Measurements from ENCODE around the gene PPHLN1.

PPHLN1 gene

GRCh38 chr12:42484996-42485395 lies 159.0 kb downstream of the PPHLN1 start:
- no peak overlapping the region for H2AK5ac ChIP-seq (ENCODE audit: low read depth, low read length)
- H3K4me2 ChIP-seq (ENCODE audit: insufficient read depth, low read length, poor library complexity, severe bottlenecking), result no peak overlapping the region
- no peak overlapping the region for H2BK12ac ChIP-seq (ENCODE audit: low read length)
- no peak overlapping the region for H2BK120ac ChIP-seq (ENCODE audit: low read depth, low read length)
- no peak overlapping the region for H3K23ac ChIP-seq (ENCODE audit: low read depth, low read length, poor library complexity)
- no peak overlapping the region for H3K9ac ChIP-seq (ENCODE audit: low read depth, low read length, poor library complexity)
- H3K27me3 ChIP-seq (ENCODE audit: control insufficient read depth in 3 of 3, insufficient read depth in 3 of 3, low read depth in 1 of 3, low read length in 3 of 3), result no peaks in the 10 kb centered on the region
- peak overlapping the region; percentile 98 for H2AFZ ChIP-seq (ENCODE audit: low read length)
- WGBS, 2 donors (ENCODE audit: extremely low coverage in 2 of 2, insufficient read length in 2 of 2, insufficient replicate concordance in 1 of 2), result no CpG with 5 or more reads among the region's 3 CpGs
- peaks cover 7% of the 10 kb centered on the region in 2 donors for H3K4me1 ChIP-seq (ENCODE audit: control insufficient read depth in 2 of 2, insufficient read depth in 1 of 2, low read depth in 1 of 2, low read length in 2 of 2)
- no peak overlapping the region for H3K14ac ChIP-seq (ENCODE audit: low read length)
- no peaks in the 10 kb centered on the region for H3K79me1 ChIP-seq (ENCODE audit: low read depth, low read length)
- H3K27ac ChIP-seq (replicated peaks; ENCODE audit: low read length), result no peak overlapping the region
- no peak overlapping the region for H3K18ac ChIP-seq (ENCODE audit: low read length)
- no peak overlapping the region for H4K91ac ChIP-seq (ENCODE audit: low read depth, low read length, poor library complexity)
- no peak overlapping the region for H2BK15ac ChIP-seq (ENCODE audit: low read length)
- H4K8ac ChIP-seq (ENCODE audit: low read depth, low read length), result no peak overlapping the region
- no peak overlapping the region for H2BK5ac ChIP-seq (ENCODE audit: low read length)
- no peak overlapping the region for H3K4ac ChIP-seq (ENCODE audit: low read length)
- H3K36me3 ChIP-seq (replicated peaks in 1 of 2; ENCODE audit: control insufficient read depth in 2 of 2, insufficient read depth in 2 of 2, low read length in 2 of 2), result no peaks in the 10 kb centered on the region
- no peak for DNase-seq (ENCODE audit: low spot score)
- H3K4me3 ChIP-seq (ENCODE audit: low read length in 2 of 2), result peak overlapping the region in 1 of 2 donors; percentile 79
- H3K9me3 ChIP-seq (replicated peaks in 1 of 2; ENCODE audit: control insufficient read depth in 2 of 2, insufficient read depth in 1 of 2, low read depth in 1 of 2, low read length in 2 of 2), result no peaks in the 10 kb centered on the region

GRCh38 chr12:42485823-42486222 lies 159.9 kb downstream of the PPHLN1 start:
- Histone ChIP-seq H3K18ac (ENCODE audit: low read length) (no peak overlapping the region), H3K14ac (ENCODE audit: low read length) (no peak overlapping the region), H3K9ac (ENCODE audit: low read depth, low read length, poor library complexity) (no peak overlapping the region), H3K27me3 (ENCODE audit: control insufficient read depth in 3 of 3, insufficient read depth in 3 of 3, low read depth in 1 of 3, low read length in 3 of 3) (no peaks in the 10 kb centered on the region), H3K36me3 (replicated peaks in 1 of 2; ENCODE audit: control insufficient read depth in 2 of 2, insufficient read depth in 2 of 2, low read length in 2 of 2) (no peaks in the 10 kb centered on the region), H2AK5ac (ENCODE audit: low read depth, low read length) (no peak overlapping the region), H2AFZ (ENCODE audit: low read length) (no peak overlapping the region), H2BK5ac (ENCODE audit: low read length) (no peak overlapping the region), H3K23ac (ENCODE audit: low read depth, low read length, poor library complexity) (no peak overlapping the region), H2BK15ac (ENCODE audit: low read length) (no peak overlapping the region), H3K27ac (replicated peaks; ENCODE audit: low read length) (no peak overlapping the region), H3K4me2 (ENCODE audit: insufficient read depth, low read length, poor library complexity, severe bottlenecking) (no peak overlapping the region), H2BK120ac (ENCODE audit: low read depth, low read length) (no peak overlapping the region), H3K4ac (ENCODE audit: low read length) (no peak overlapping the region), H3K4me3 (ENCODE audit: low read length in 2 of 2) (no peak overlapping the region), H3K4me1 (ENCODE audit: control insufficient read depth in 2 of 2, insufficient read depth in 1 of 2, low read depth in 1 of 2, low read length in 2 of 2) (peaks cover 7% of the 10 kb centered on the region in 2 donors), H4K91ac (ENCODE audit: low read depth, low read length, poor library complexity) (no peak overlapping the region), H2BK12ac (ENCODE audit: low read length) (no peak overlapping the region), H3K79me1 (ENCODE audit: low read depth, low read length) (no peaks in the 10 kb centered on the region), H3K9me3 (replicated peaks in 1 of 2; ENCODE audit: control insufficient read depth in 2 of 2, insufficient read depth in 1 of 2, low read depth in 1 of 2, low read length in 2 of 2) (no peaks in the 10 kb centered on the region), H4K8ac (ENCODE audit: low read depth, low read length) (no peak overlapping the region)
- WGBS, 2 donors (ENCODE audit: extremely low coverage in 2 of 2, insufficient read length in 2 of 2, insufficient replicate concordance in 1 of 2), result no CpG with 5 or more reads among the region's 3 CpGs
- no peak for DNase-seq (ENCODE audit: low spot score)

GRCh38 chr12:42486407-42486806 lies 160.4 kb downstream of the PPHLN1 start:
- Histone ChIP-seq H3K4me2 (ENCODE audit: insufficient read depth, low read length, poor library complexity, severe bottlenecking) (no peak overlapping the region), H2BK12ac (ENCODE audit: low read length) (no peak overlapping the region), H3K27me3 (ENCODE audit: control insufficient read depth in 3 of 3, insufficient read depth in 3 of 3, low read depth in 1 of 3, low read length in 3 of 3) (no peaks in the 10 kb centered on the region), H4K8ac (ENCODE audit: low read depth, low read length) (no peak overlapping the region), H3K4me3 (ENCODE audit: low read length in 2 of 2) (no peak overlapping the region), H3K27ac (replicated peaks; ENCODE audit: low read length) (no peak overlapping the region), H2AK5ac (ENCODE audit: low read depth, low read length) (no peak overlapping the region), H3K4me1 (ENCODE audit: control insufficient read depth in 2 of 2, insufficient read depth in 1 of 2, low read depth in 1 of 2, low read length in 2 of 2) (peaks cover 5 to 7% of the 10 kb centered on the region in 2 donors), H3K18ac (ENCODE audit: low read length) (no peak overlapping the region), H3K23ac (ENCODE audit: low read depth, low read length, poor library complexity) (no peak overlapping the region), H3K79me1 (ENCODE audit: low read depth, low read length) (no peaks in the 10 kb centered on the region), H3K9me3 (replicated peaks in 1 of 2; ENCODE audit: control insufficient read depth in 2 of 2, insufficient read depth in 1 of 2, low read depth in 1 of 2, low read length in 2 of 2) (no peaks in the 10 kb centered on the region), H4K91ac (ENCODE audit: low read depth, low read length, poor library complexity) (no peak overlapping the region), H3K9ac (ENCODE audit: low read depth, low read length, poor library complexity) (no peak overlapping the region), H2BK5ac (ENCODE audit: low read length) (no peak overlapping the region), H3K4ac (ENCODE audit: low read length) (no peak overlapping the region), H3K14ac (ENCODE audit: low read length) (no peak overlapping the region), H2BK120ac (ENCODE audit: low read depth, low read length) (no peak overlapping the region), H3K36me3 (replicated peaks in 1 of 2; ENCODE audit: control insufficient read depth in 2 of 2, insufficient read depth in 2 of 2, low read length in 2 of 2) (no peaks in the 10 kb centered on the region), H2AFZ (ENCODE audit: low read length) (no peak overlapping the region), H2BK15ac (ENCODE audit: low read length) (no peak overlapping the region)
- DNase-seq (ENCODE audit: low spot score), result no peak
- WGBS, 2 donors (ENCODE audit: extremely low coverage in 2 of 2, insufficient read length in 2 of 2, insufficient replicate concordance in 1 of 2), result no CpG with 5 or more reads among the region's 2 CpGs

DNA sequence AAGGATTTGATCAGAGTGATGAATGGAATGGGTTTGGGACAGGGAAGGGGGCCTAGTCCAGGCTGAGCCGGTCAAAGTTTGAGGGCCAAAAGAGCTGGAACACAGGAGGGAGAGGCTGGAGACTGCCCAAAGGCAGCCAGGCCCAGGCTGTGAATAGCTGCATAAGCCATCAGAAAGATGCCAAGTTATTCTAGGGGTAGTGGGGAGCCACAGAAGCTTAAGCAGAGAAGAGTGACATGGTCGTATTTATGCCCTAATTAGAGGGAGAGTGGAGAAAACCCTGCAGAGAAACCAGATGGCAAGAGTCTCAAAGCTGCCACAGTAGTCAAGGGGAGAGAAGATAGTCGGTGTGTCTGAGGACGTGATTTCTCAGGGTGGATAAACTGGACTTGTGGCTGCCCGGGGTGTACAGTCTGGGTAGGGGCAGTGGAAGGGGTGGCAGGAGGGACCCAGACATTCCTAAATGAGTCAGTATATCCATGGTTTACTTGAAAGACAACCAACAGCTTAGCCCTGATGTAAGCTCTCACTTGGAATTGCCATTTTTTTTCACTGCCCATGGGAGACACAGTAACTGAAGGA lies 164.4 kb downstream of the PPHLN1 start:
- H3K27me3 ChIP-seq (ENCODE audit: control insufficient read depth in 3 of 3, insufficient read depth in 3 of 3, low read depth in 1 of 3, low read length in 3 of 3), result no peaks in the 10 kb centered on the region
- H2AK5ac ChIP-seq (ENCODE audit: low read depth, low read length), result no peak overlapping the region
- H3K27ac ChIP-seq (replicated peaks; ENCODE audit: low read length), result no peak overlapping the region
- H3K79me1 ChIP-seq (ENCODE audit: low read depth, low read length), result no peaks in the 10 kb centered on the region
- no peak overlapping the region for H3K9ac ChIP-seq (ENCODE audit: low read depth, low read length, poor library complexity)
- H3K18ac ChIP-seq (ENCODE audit: low read length), result no peak overlapping the region
- H2BK120ac ChIP-seq (ENCODE audit: low read depth, low read length), result no peak overlapping the region
- no peak for DNase-seq (ENCODE audit: low spot score)
- H4K8ac ChIP-seq (ENCODE audit: low read depth, low read length), result no peak overlapping the region
- H3K36me3 ChIP-seq (replicated peaks in 1 of 2; ENCODE audit: control insufficient read depth in 2 of 2, insufficient read depth in 2 of 2, low read length in 2 of 2), result no peaks in the 10 kb centered on the region
- H3K23ac ChIP-seq (ENCODE audit: low read depth, low read length, poor library complexity), result no peak overlapping the region
- H2BK5ac ChIP-seq (ENCODE audit: low read length), result no peak overlapping the region
- H3K14ac ChIP-seq (ENCODE audit: low read length), result no peak overlapping the region
- no peak overlapping the region for H3K4ac ChIP-seq (ENCODE audit: low read length)
- H3K4me2 ChIP-seq (ENCODE audit: insufficient read depth, low read length, poor library complexity, severe bottlenecking), result no peak overlapping the region
- no peaks in the 10 kb centered on the region for H3K9me3 ChIP-seq (replicated peaks in 1 of 2; ENCODE audit: control insufficient read depth in 2 of 2, insufficient read depth in 1 of 2, low read depth in 1 of 2, low read length in 2 of 2)
- no peak overlapping the region for H3K4me3 ChIP-seq (ENCODE audit: low read length in 2 of 2)
- H2BK15ac ChIP-seq (ENCODE audit: low read length), result no peak overlapping the region
- no peak overlapping the region for H4K91ac ChIP-seq (ENCODE audit: low read depth, low read length, poor library complexity)
- peaks cover 0 to 3% of the 10 kb centered on the region in 2 donors for H3K4me1 ChIP-seq (ENCODE audit: control insufficient read depth in 2 of 2, insufficient read depth in 1 of 2, low read depth in 1 of 2, low read length in 2 of 2)
- no peak overlapping the region for H2AFZ ChIP-seq (ENCODE audit: low read length)
- no CpG with 5 or more reads among the region's 5 CpGs for WGBS, 2 donors (ENCODE audit: extremely low coverage in 2 of 2, insufficient read length in 2 of 2, insufficient replicate concordance in 1 of 2)
- H2BK12ac ChIP-seq (ENCODE audit: low read length), result no peak overlapping the region

All from neuronal stem cell (in vitro differentiated cells).